Measurements from ENCODE around the gene TRIOBP.

Gene TRIOBP

DNA sequence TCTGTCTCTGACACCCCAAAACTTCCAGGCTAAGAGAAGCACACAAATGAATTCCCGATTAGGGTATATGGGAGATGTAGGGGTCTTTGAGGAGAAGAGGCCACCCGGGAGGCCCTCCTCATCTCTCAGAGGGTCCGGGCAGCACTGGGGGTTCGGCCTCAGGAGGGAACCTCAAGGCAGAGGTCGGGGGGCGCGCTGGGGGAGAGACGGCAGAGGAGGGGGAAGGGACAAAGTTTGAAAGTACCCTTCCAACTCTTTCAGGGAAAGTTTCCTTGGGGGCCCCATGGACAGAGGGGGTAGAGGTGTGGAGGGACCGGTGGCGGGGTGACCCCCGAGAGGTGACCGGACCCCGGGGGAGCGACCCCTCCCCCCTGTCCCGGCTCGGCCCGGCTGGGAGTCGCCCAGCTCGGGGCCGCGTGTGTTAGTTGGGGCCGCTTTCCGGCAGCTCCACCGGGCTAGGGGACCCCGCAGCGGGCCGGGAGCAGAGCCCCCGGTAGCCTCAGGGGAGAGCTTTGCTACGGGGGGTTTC, 107.6 kb downstream of the TRIOBP start:
- H3K4me3 ChIP-seq (ENCODE audit: low read depth, low read length): peak overlapping the region; percentile 68
- peaks cover 6% of the 10 kb centered on the region; the same call in 1 of the 2 replicates for H3K4me1 ChIP-seq (ENCODE audit: control insufficient read depth, insufficient read depth, low read length)
- TF ChIP-seq, protein P1, sequence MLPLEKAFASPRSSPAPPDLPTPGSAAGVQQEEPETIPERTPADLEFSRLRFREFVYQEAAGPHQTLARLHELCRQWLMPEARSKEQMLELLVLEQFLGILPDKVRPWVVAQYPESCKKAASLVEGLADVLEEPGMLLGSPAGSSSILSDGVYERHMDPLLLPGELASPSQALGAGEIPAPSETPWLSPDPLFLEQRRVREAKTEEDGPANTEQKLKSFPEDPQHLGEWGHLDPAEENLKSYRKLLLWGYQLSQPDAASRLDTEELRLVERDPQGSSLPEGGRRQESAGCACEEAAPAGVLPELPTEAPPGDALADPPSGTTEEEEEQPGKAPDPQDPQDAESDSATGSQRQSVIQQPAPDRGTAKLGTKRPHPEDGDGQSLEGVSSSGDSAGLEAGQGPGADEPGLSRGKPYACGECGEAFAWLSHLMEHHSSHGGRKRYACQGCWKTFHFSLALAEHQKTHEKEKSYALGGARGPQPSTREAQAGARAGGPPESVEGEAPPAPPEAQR (tag by site-specific recombination; IDR thresholded peaks at IDR 0.05): no peak
- TF ChIP-seq ZIC2 (tag by site-specific recombination; IDR thresholded peaks at IDR 0.05) (peak; percentile 43; the same call in 1 of the 2 replicates), ZNF518A (tag by site-specific recombination; conservative IDR thresholded peaks at IDR 0.05; ENCODE audit: low read depth) (no peak), REPIN1 (tag by site-specific recombination; IDR thresholded peaks at IDR 0.05; ENCODE audit: low read depth) (no peak), ZBTB17 (tag by site-specific recombination; IDR thresholded peaks at IDR 0.05) (no peak), ZNF248 (tag by site-specific recombination; IDR thresholded peaks at IDR 0.05) (no peak), ZNF513 (tag by site-specific recombination; IDR thresholded peaks at IDR 0.05) (no peak), ZNF292 (tag by site-specific recombination; IDR thresholded peaks at IDR 0.05; ENCODE audit: borderline replicate concordance, low read depth) (no peak), BCL11B (tag by site-specific recombination; IDR thresholded peaks at IDR 0.05; ENCODE audit: low read depth) (peak; percentile 60; the same call in 1 of the 2 replicates), ZBTB20 (tag by site-specific recombination; IDR thresholded peaks at IDR 0.05) (peak; percentile 2; the same call in 1 of the 2 replicates), GLIS2 (tag by site-specific recombination; IDR thresholded peaks at IDR 0.05) (peak; percentile 92), ZBTB10 (tag by site-specific recombination; IDR thresholded peaks at IDR 0.05) (peak; percentile 90), ZNF266 (tag by site-specific recombination; IDR thresholded peaks at IDR 0.05; ENCODE audit: low read depth) (no peak), ZSCAN23 (tag by site-specific recombination; IDR thresholded peaks at IDR 0.05) (no peak), GLIS1 (tag by site-specific recombination; IDR thresholded peaks at IDR 0.05) (peak; percentile 44)
- TF ChIP-seq, protein P2, sequence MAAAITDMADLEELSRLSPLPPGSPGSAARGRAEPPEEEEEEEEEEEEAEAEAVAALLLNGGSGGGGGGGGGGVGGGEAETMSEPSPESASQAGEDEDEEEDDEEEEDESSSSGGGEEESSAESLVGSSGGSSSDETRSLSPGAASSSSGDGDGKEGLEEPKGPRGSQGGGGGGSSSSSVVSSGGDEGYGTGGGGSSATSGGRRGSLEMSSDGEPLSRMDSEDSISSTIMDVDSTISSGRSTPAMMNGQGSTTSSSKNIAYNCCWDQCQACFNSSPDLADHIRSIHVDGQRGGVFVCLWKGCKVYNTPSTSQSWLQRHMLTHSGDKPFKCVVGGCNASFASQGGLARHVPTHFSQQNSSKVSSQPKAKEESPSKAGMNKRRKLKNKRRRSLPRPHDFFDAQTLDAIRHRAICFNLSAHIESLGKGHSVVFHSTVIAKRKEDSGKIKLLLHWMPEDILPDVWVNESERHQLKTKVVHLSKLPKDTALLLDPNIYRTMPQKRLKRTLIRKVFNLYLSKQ (tag by site-specific recombination; IDR thresholded peaks at IDR 0.05; ENCODE audit: borderline replicate concordance): no peak
- TF ChIP-seq, protein P3, sequence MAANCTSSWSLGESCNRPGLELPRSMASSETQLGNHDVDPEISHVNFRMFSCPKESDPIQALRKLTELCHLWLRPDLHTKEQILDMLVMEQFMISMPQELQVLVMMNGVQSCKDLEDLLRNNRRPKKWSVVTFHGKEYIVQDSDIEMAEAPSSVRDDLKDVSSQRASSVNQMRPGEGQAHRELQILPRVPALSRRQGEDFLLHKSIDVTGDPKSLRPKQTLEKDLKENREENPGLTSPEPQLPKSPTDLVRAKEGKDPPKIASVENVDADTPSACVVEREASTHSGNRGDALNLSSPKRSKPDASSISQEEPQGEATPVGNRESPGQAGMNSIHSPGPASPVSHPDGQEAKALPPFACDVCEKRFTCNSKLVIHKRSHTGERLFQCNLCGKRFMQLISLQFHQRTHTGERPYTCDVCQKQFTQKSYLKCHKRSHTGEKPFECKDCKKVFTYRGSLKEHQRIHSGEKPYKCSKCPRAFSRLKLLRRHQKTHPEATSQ (tag by site-specific recombination; IDR thresholded peaks at IDR 0.05): no peak
- TF ChIP-seq, protein P4, sequence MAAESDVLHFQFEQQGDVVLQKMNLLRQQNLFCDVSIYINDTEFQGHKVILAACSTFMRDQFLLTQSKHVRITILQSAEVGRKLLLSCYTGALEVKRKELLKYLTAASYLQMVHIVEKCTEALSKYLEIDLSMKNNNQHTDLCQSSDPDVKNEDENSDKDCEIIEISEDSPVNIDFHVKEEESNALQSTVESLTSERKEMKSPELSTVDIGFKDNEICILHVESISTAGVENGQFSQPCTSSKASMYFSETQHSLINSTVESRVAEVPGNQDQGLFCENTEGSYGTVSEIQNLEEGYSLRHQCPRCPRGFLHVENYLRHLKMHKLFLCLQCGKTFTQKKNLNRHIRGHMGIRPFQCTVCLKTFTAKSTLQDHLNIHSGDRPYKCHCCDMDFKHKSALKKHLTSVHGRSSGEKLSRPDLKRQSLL (tag by site-specific recombination; IDR thresholded peaks at IDR 0.05): no peak
- ChIA-PET POLR2A (interaction anchor here (0.6 to 1.8 kb wide), 6 partner anchors 13 to 146 kb away, joined by 3 to 14 read pairs (median 4); partner anchors contain the start of genes ANKRD54, LGALS1 and PDXP), CTCF (interaction anchor here (0.7 kb wide), 1 partner anchor 59 kb away, joined by 3 read pairs; no protein-coding TSS in a partner anchor)
- no peaks in the 10 kb centered on the region for H3K9me3 ChIP-seq (ENCODE audit: control insufficient read depth, insufficient read depth, low read depth, low read length)
- peaks cover 0 to 5% of the 10 kb centered on the region in 2 experiments; a peak in 1 of 3 replicates for H3K36me3 ChIP-seq (ENCODE audit: control insufficient read depth in 2 of 2, insufficient read depth in 1 of 2, low read length in 2 of 2)
- peak overlapping the region; percentile 80 for H3K27ac ChIP-seq (ENCODE audit: extremely low read depth, low read depth, low read length)

All from HEK293 (cell line).